ENCODE data around the gene ZNF556.

DNA sequence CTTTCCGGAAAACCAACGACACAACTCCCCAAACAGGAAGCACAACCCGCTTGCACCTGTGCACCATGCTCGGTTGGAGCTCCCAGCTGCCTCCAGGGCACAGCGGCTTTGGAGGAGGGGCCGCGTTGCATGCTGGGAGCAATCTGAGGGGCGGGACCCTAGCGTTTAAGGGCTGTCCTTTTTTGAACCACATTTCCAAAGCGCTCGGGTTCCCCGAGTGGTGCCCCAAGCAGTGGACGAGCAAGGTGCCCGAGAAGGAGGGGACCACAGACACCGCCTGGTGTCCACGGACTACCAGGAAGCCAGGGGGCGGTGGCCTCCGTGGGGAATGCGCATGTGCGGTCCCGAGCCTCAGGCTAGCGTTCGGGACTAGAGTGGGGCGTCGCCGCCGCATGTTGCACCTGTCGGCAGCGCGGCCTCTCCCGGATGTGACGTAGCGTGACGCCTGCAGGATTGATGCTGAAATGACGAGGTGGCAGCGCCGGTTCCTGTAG is 21.6 kb downstream of the ZNF556 start:
- TF ChIP-seq POLR2A (IDR thresholded peaks at IDR 0.05; ENCODE audit: low read length) (no peak), GATA1 (IDR thresholded peaks at IDR 0.05; ENCODE audit: low read depth, low read length) (no peak)

All from erythroblast (primary cell).